HepG2 (cell line): Measurements from ENCODE around the gene MAEA. TPM values are rescaled to one million over a fixed set of nuclear protein-coding genes. Genes with fewer than 3 reads are reported as not detected.
A peak's percentile ranks its signal among the peaks of the same experiment; 100 is the strongest.

Experiments
- BHLHE40 ChIP-seq: IDR thresholded peaks from 2 replicates; pipeline ENCODE4 v1.6.1; 2011; ENCODE audit warnings: low read length, improper control_type of control experiment
- BRCA1 ChIP-seq: sonication (generic); formaldehyde crosslinking; IDR thresholded peaks from 2 replicates; pipeline ENCODE4 v1.4.0; 2020; ENCODE audit warnings: missing genetic modification reagents
- CBFB ChIP-seq: sonication (generic); formaldehyde crosslinking; IDR thresholded peaks from 2 replicates; pipeline ENCODE4 v1.4.0; 2020; ENCODE audit warnings: missing genetic modification reagents
- CBX2 ChIP-seq, 2 experiments: fragments of 200-600 bp in 1 of 2; sonication (generic); formaldehyde crosslinking in 1 of 2; IDR thresholded peaks; 2 replicates each; pipeline versions ENCODE4 v1.7.0 to v1.8.1; 2018 to 2022; ENCODE audit warnings: low read depth in 2 of 2, low read length in 1 of 2, mild to moderate bottlenecking in 1 of 2, missing genetic modification reagents in 1 of 2
- KLF6 ChIP-seq: IDR thresholded peaks from 2 replicates; pipeline ENCODE4 v1.8.0; 2016; ENCODE audit warnings: missing biosample characterization, missing genetic modification reagents
- NR2F1 ChIP-seq, 2 experiments: fragments of 450-650 bp in 1 of 2; formaldehyde crosslinking in 1 of 2; IDR thresholded peaks; 2 replicates each; pipeline versions ENCODE4 v1.5.0 to v1.6.1; 2016 to 2020; ENCODE audit warnings: mild to moderate bottlenecking in 1 of 2, missing compliant biosample characterization in 1 of 2, missing genetic modification reagents in 1 of 2, moderate library complexity in 1 of 2
- PHF21A ChIP-seq: sonication (generic); formaldehyde crosslinking; IDR thresholded peaks from 2 replicates; pipeline ENCODE4 v1.5.0; 2020; ENCODE audit warnings: mild to moderate bottlenecking, missing genetic modification reagents
- SAFB2 ChIP-seq: sonication (generic); formaldehyde crosslinking; IDR thresholded peaks from 2 replicates; pipeline ENCODE4 v1.5.1; 2020; ENCODE audit warnings: missing genetic modification reagents, low read depth, mild to moderate bottlenecking, borderline replicate concordance
- SETDB1 ChIP-seq: sonication (generic); formaldehyde crosslinking; IDR thresholded peaks from 2 replicates; pipeline ENCODE4 v1.5.1; 2020; ENCODE audit warnings: missing genetic modification reagents, mild to moderate bottlenecking, borderline replicate concordance
- SOX6 ChIP-seq, 2 experiments: fragments of 450-650 bp in 1 of 2; sonication (generic) in 1 of 2; formaldehyde crosslinking in 1 of 2; IDR thresholded peaks; 2 replicates each; pipeline versions ENCODE4 v1.4.0 to v1.6.1; 2017 to 2020; ENCODE audit warnings: antibody characterized with exemption in 1 of 2, mild to moderate bottlenecking in 1 of 2, missing genetic modification reagents in 1 of 2
- ZFP36 ChIP-seq: fragments of 150-350 bp; IDR thresholded peaks from 2 replicates; pipeline ENCODE4 v1.6.1; 2018; ENCODE audit warnings: borderline replicate concordance, low read length, low read depth; ENCODE audit not compliant: partially characterized antibody
- ZFY ChIP-seq: sonication (generic); formaldehyde crosslinking; IDR thresholded peaks from 2 replicates; pipeline ENCODE4 v1.4.0; 2020; ENCODE audit warnings: missing genetic modification reagents
- ZNF674 ChIP-seq: sonication (generic); formaldehyde crosslinking; IDR thresholded peaks from 2 replicates; pipeline ENCODE4 v1.5.0; 2020; ENCODE audit warnings: low read depth, mild to moderate bottlenecking, missing genetic modification reagents
- ZNF772 ChIP-seq: sonication (generic); formaldehyde crosslinking; IDR thresholded peaks from 2 replicates; pipeline ENCODE4 v1.5.0; 2020; ENCODE audit warnings: mild to moderate bottlenecking, missing genetic modification reagents
- polyA plus RNA-seq, 8 experiments: library from polyadenylated mRNA; depleted of rRNA in 3 of 8; stranded (reverse) in 7 of 8; unstranded in 1 of 8; fragments of >200 nt; fragmentation: Illumina TruSeq in 4 of 8; extraction: Trizol in 4 of 8; gene quantifications; 2 replicates each; pipeline versions ENCODE4 v1.2.1 to v1.2.3, GENCODE V29; 2011 to 2016; ENCODE audit warnings: low read depth in 4 of 8, missing spikeins in 1 of 8, mixed read lengths in 1 of 8; ENCODE audit not compliant: insufficient read depth in 1 of 8
- total RNA-seq, 5 experiments: library from RNA; depleted of rRNA; stranded (reverse); fragments of >200 nt; fragmentation: Illumina TruSeq; extraction: Trizol; gene quantifications; 2 replicates each; pipeline ENCODE4 v1.2.3, GENCODE V29; 2016; ENCODE audit warnings: low read depth in 1 of 5
- TF ChIP-seq, protein P1 (sequence below): sonication (generic); formaldehyde crosslinking; IDR thresholded peaks from 2 replicates; pipeline ENCODE4 v1.5.0; 2020; ENCODE audit warnings: mild to moderate bottlenecking, low read depth, missing genetic modification reagents, borderline replicate concordance
- TF ChIP-seq, protein P2 (sequence below): sonication (generic); formaldehyde crosslinking; IDR thresholded peaks from 2 replicates; pipeline ENCODE4 v1.5.1; 2020; ENCODE audit warnings: missing genetic modification reagents, mild to moderate bottlenecking, borderline replicate concordance
- TF ChIP-seq, protein P3 (sequence below): sonication (generic); formaldehyde crosslinking; IDR thresholded peaks from 2 replicates; pipeline ENCODE4 v1.8.0; 2022; ENCODE audit warnings: mild to moderate bottlenecking, missing genetic modification reagents, borderline replicate concordance

The MAEA gene
- total and polyA plus RNA-seq, 2 of the 13 experiments (the other 11 are each of a cell fraction or from before 2014, with no cell fraction given) = 52.0 to 57.1 TPM

DNA sequence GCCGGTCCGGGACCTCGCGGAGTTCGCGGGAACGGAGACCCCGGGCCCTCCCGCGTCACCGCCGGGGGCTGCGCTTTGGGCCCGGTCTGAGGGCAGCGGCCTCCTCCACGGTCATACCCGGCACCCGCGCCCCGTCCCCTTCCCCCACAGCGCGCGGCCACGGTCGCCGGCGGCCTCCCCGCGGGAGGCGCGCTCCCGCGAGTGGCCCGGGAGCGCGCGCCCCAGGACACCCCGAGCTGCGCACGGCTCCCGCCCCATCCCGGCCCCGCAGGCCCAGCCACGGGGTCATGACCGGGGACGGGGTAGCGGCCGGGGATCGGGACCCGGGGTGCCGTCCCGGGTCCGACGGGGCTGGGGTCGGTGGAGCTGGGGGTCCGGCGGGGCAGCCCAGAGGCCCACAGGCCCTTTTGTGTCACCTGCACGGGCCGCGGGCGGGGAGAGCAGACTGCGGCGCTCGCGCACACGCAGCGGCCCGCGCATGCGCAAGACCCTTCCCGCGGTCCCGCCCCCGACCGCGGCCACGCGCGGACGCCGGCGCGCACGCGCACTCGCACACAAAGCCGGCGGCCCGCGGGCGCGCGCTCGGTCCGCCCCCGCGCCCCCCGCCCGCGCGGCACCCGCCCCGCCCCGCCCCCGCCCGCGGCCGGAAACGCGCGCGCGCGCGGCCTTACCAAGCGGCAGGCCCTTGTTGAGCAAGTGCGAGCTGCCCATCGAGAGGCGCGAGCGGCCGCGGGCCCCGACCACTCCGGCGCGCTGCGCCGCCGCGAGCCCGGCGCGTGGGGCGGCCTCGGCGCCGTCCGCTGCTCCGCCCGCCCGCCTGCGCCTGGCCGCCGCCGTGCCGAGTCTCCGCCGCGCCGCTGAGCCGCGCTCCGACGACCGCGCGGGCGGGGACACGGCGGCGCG, 41.2 kb upstream of the MAEA start, which contains the start of gene CTBP1 (continued):
- TF ChIP-seq BRCA1 (no peak), SOX6 (IDR thresholded peaks at IDR 0.05) (no peak), SOX6 (CRISPR knock-in tag; IDR thresholded peaks at IDR 0.05) (no peak), SETDB1 (CRISPR knock-in tag) (no peak), BHLHE40 (no peak), SAFB2 (CRISPR knock-in tag) (0 out of 2 replicates have a peak, but pooled peaks have one; percentile 35), CBX2 (IDR thresholded peaks at IDR 0.05; ENCODE audit: low read depth, low read length) (no peak), CBX2 (CRISPR knock-in tag; IDR thresholded peaks at IDR 0.05; ENCODE audit: low read depth) (no peak; the same call in 1 of the 2 replicates), ZFP36 (no peak), ZNF674 (CRISPR knock-in tag) (0 out of 2 replicates have a peak, but pooled peaks have one; percentile 19), ZFY (CRISPR knock-in tag) (peak; percentile 90), CBFB (CRISPR knock-in tag) (0 out of 2 replicates have a peak, but pooled peaks have one; percentile 19), ZNF772 (0 out of 2 replicates have a peak, but pooled peaks have one; percentile 45), NR2F1 (CRISPR knock-in tag; IDR thresholded peaks at IDR 0.05) (0 out of 4 replicates have a peak, but pooled peaks of 1 of the 2 experiments have one; percentile 22), KLF6 (CRISPR knock-in tag) (0 out of 2 replicates have a peak, but pooled peaks have one; percentile 27), PHF21A (CRISPR knock-in tag) (peak; percentile 14; the same call in 1 of the 2 replicates)
- TF ChIP-seq, protein P1, sequence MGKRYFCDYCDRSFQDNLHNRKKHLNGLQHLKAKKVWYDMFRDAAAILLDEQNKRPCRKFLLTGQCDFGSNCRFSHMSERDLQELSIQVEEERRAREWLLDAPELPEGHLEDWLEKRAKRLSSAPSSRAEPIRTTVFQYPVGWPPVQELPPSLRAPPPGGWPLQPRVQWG (CRISPR knock-in tag) = no peak
- TF ChIP-seq, protein P2, sequence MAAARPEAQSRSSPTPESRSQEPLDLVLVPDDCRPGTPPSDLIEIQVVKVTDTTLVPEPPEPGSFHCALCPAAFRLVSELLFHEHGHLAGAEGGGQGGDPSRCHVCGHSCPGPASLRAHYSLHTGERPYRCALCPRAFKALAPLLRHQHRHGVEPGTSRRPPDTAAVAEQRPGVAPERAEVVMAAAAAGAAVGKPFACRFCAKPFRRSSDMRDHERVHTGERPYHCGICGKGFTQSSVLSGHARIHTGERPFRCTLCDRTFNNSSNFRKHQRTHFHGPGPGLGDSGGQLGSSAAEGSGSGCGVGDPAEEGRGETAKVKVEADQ (CRISPR knock-in tag) = peak; percentile 26; the same call in 1 of the 2 replicates
- TF ChIP-seq, protein P3, sequence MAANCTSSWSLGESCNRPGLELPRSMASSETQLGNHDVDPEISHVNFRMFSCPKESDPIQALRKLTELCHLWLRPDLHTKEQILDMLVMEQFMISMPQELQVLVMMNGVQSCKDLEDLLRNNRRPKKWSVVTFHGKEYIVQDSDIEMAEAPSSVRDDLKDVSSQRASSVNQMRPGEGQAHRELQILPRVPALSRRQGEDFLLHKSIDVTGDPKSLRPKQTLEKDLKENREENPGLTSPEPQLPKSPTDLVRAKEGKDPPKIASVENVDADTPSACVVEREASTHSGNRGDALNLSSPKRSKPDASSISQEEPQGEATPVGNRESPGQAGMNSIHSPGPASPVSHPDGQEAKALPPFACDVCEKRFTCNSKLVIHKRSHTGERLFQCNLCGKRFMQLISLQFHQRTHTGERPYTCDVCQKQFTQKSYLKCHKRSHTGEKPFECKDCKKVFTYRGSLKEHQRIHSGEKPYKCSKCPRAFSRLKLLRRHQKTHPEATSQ = no peak
